ENCODE results near the gene UBB. TPM values are rescaled to one million over a fixed set of nuclear protein-coding genes. Genes with fewer than 3 reads are reported as not detected.
A peak's percentile ranks its signal among the peaks of the same experiment; 100 is the strongest.

UBB gene
- total RNA-seq, 4 donors from 2014 or later, result 713 to 1,130 (median 983) TPM

GRCh38 chr17:16353317-16354174, 27.3 kb upstream of the UBB start, which contains the start of gene CENPV:
TSS of gene CENPV (minus strand) at chr17:16353469. CDS start at chr17:16353436, 33 bp downstream.
- Histone ChIP-seq H3K4me3 (peak within 1 kb of the TSS; percentile 74 to 83 (median 76)), H3K4me1 (peaks cover 9 to 24% (median 20%) of the 10 kb centered on the region in 4 donors), H3K27ac (replicated peaks in 1 of 4) (peak within 1 kb of the TSS; percentile 58 to 74 (median 71)), H3K27me3 (no peaks in the 10 kb centered on the region), H3K36me3 (peaks cover 0 to 12% (median 7%) of the 10 kb centered on the region in 4 donors), H3K9me3 (no peaks in the 10 kb centered on the region)
- TF ChIP-seq POLR2AphosphoS5 (IDR thresholded peaks at IDR 0.05), result no peak
- no peak for TF ChIP-seq EP300 (IDR thresholded peaks at IDR 0.05)
- no peak for TF ChIP-seq POLR2A (IDR thresholded peaks at IDR 0.05; ENCODE audit: low read depth)
- TF ChIP-seq CTCF (IDR thresholded peaks at IDR 0.05), result peak in 1 of 3 experiments; percentile 18
- DNase-seq (ENCODE audit: extremely low spot score), result no peak
- intact Hi-C loops (cut with DNase I), result loop anchor here (5.0 to 10.0 kb wide), 2 partner anchors 66 to 139 kb away; partner anchors contain the start of genes NCOR1 and PIGL
- WGBS, result 47% methylated on average over 28 of the region's 83 CpGs

- H3K36me3 ChIP-seq, result peaks cover 0 to 2% (median 0%) of the 10 kb centered on the region in 4 donors
- no peak overlapping the region for H3K4me3 ChIP-seq
- H3K27ac ChIP-seq (replicated peaks in 1 of 4), result no peak overlapping the region
- H3K9me3 ChIP-seq, result no peaks in the 10 kb centered on the region
- no peak for TF ChIP-seq POLR2A (IDR thresholded peaks at IDR 0.05; ENCODE audit: low read depth)
- no peak for TF ChIP-seq EP300 (IDR thresholded peaks at IDR 0.05)
- no peak for TF ChIP-seq CTCF (IDR thresholded peaks at IDR 0.05)
- no peak for TF ChIP-seq POLR2AphosphoS5 (IDR thresholded peaks at IDR 0.05)
- 95% methylated on average over 14 of the region's 14 CpGs for WGBS
- DNase-seq (ENCODE audit: extremely low spot score), result no peak
- peaks cover 9 to 24% (median 20%) of the 10 kb centered on the region in 4 donors for H3K4me1 ChIP-seq
- H3K27me3 ChIP-seq, result no peaks in the 10 kb centered on the region
- intact Hi-C loops (cut with DNase I), result loop anchor here (5.0 to 10.0 kb wide), 2 partner anchors 67 to 140 kb away; partner anchors contain the start of genes NCOR1 and PIGL
Observed at GRCh38 chr17:16354585-16354984, 26.3 kb upstream of the UBB start.

GRCh38 chr17:16358394-16358793, 22.5 kb upstream of the UBB start:
- Histone ChIP-seq H3K27me3 (no peaks in the 10 kb centered on the region), H3K27ac (replicated peaks in 1 of 4) (no peak overlapping the region), H3K4me3 (no peak overlapping the region), H3K36me3 (no peaks in the 10 kb centered on the region), H3K4me1 (peaks cover 0 to 7% (median 5%) of the 10 kb centered on the region in 4 donors), H3K9me3 (no peaks in the 10 kb centered on the region)
- TF ChIP-seq POLR2A (IDR thresholded peaks at IDR 0.05; ENCODE audit: low read depth), result no peak
- no peak for TF ChIP-seq EP300 (IDR thresholded peaks at IDR 0.05)
- no peak for TF ChIP-seq CTCF (IDR thresholded peaks at IDR 0.05)
- TF ChIP-seq POLR2AphosphoS5 (IDR thresholded peaks at IDR 0.05), result no peak
- intact Hi-C loops (cut with DNase I), result loop anchor here (10.0 kb wide), 1 partner anchor 144 kb away; the partner anchor contains the start of genes NCOR1 and PIGL
- DNase-seq (ENCODE audit: extremely low spot score), result no peak

GRCh38 chr17:16361874-16362273, 19.0 kb upstream of the UBB start:
- WGBS, result 81% methylated on average over 8 of the region's 8 CpGs
- H3K27me3 ChIP-seq, result no peaks in the 10 kb centered on the region
- no peak for DNase-seq (ENCODE audit: extremely low spot score)
- H3K4me3 ChIP-seq, result no peak overlapping the region
- no peak overlapping the region for H3K27ac ChIP-seq (replicated peaks in 1 of 4)
- peaks cover 0 to 10% (median 3%) of the 10 kb centered on the region in 4 donors for H3K4me1 ChIP-seq
- no peaks in the 10 kb centered on the region for H3K36me3 ChIP-seq
- no peak for TF ChIP-seq POLR2A (IDR thresholded peaks at IDR 0.05; ENCODE audit: low read depth)
- TF ChIP-seq EP300 (IDR thresholded peaks at IDR 0.05), result no peak
- no peak for TF ChIP-seq CTCF (IDR thresholded peaks at IDR 0.05)
- TF ChIP-seq POLR2AphosphoS5 (IDR thresholded peaks at IDR 0.05), result no peak
- intact Hi-C loops (cut with DNase I), result loop anchor here (5.0 kb wide), 1 partner anchor 160 kb away; no protein-coding TSS in a partner anchor
- H3K9me3 ChIP-seq, result no peaks in the 10 kb centered on the region
